A673 (cell line): ENCODE data around the gene CES3. TPM values are rescaled to one million over a fixed set of nuclear protein-coding genes. Genes with fewer than 3 reads are reported as not detected.

Experiments used
- BruUV-seq: library from RNA; stranded (reverse); fragments of 400-500 nt; replicated peaks from 2 replicates; lab custom pipeline; 2021; lab: Mats Ljungman, UMichigan
- CTCF ChIA-PET: fragments of 300-600 bp; sonication (Branson Sonifier 250); formaldehyde crosslinking; loops from one replicate; lab custom pipeline; 2022; ENCODE audit warnings: antibody characterized with exemption; lab: Charles Lee
- POLR2A ChIA-PET: fragments of 300-600 bp; sonication (Branson Sonifier 250); formaldehyde crosslinking; loops from one replicate; lab custom pipeline; 2022; ENCODE audit warnings: antibody characterized with exemption; ENCODE audit not compliant: low non-redundant PET; lab: Charles Lee
- DNase-seq: peaks from one replicate; pipeline ENCODE4 v3.0.0-alpha.2; 2015; ENCODE audit warnings: low spot score
- H3K27ac ChIP-seq: fragments of 200-600 bp; sonication (generic); 2 replicates; pipeline ENCODE4 v1.5.1; 2016; ENCODE audit warnings: mixed run types, low read depth, mild to moderate bottlenecking, mixed read lengths, antibody characterized with exemption, low read length; ENCODE audit not compliant: poor library complexity, severe bottlenecking
- H3K27me3 ChIP-seq: fragments of 200-600 bp; sonication (generic); replicated peaks from 2 replicates; pipeline ENCODE4 v1.6.1; 2017; ENCODE audit warnings: mixed run types, low read depth, mild to moderate bottlenecking, mixed read lengths, antibody characterized with exemption, low read length; ENCODE audit not compliant: insufficient read depth, poor library complexity
- H3K36me3 ChIP-seq: fragments of 200-600 bp; sonication (generic); 2 replicates; pipeline ENCODE4 v1.6.1; 2016; ENCODE audit warnings: mixed run types, mild to moderate bottlenecking, mixed read lengths, antibody characterized with exemption, low read length; ENCODE audit not compliant: insufficient read depth, poor library complexity, severe bottlenecking
- H3K4me1 ChIP-seq: fragments of 200-600 bp; sonication (generic); 2 replicates; pipeline ENCODE4 v1.6.1; 2017; ENCODE audit warnings: mixed run types, mild to moderate bottlenecking, mixed read lengths, antibody characterized with exemption, low read length; ENCODE audit not compliant: insufficient read depth, poor library complexity, severe bottlenecking
- H3K4me3 ChIP-seq: fragments of 200-600 bp; sonication (generic); 2 replicates; pipeline ENCODE4 v1.5.1; 2016; ENCODE audit warnings: low read depth, mixed run types, mild to moderate bottlenecking, mixed read lengths, low read length; ENCODE audit not compliant: poor library complexity, severe bottlenecking
- H3K9me3 ChIP-seq: fragments of 200-600 bp; sonication (generic); 2 replicates; pipeline ENCODE4 v1.6.1; 2016; ENCODE audit warnings: mixed run types, low read depth, mild to moderate bottlenecking, mixed read lengths, antibody characterized with exemption, low read length; ENCODE audit not compliant: poor library complexity, severe bottlenecking
- EZH2 ChIP-seq: fragments of 200-600 bp; sonication (generic); IDR thresholded peaks from 2 replicates; pipeline ENCODE4 v1.6.1; 2017; ENCODE audit warnings: borderline replicate concordance, low read depth, mild to moderate bottlenecking, mixed read lengths, antibody characterized with exemption, low read length; ENCODE audit not compliant: poor library complexity, severe bottlenecking
- intact Hi-C: fragments of 100-400 bp; cut with micrococcal nuclease; formaldehyde crosslinking; loops from one replicate; pipeline ENCODE4 v1.10.0; 2022; ENCODE audit not compliant: unreplicated experiment
- total RNA-seq: library from RNA; stranded (reverse); gene quantifications from 2 replicates; pipeline ENCODE4 v1.2.3, GENCODE V29; 2021
- TF ChIP-seq, protein P1 (sequence below): fragments of 300-800, 200-600 bp; sonication (generic); conservative IDR thresholded peaks from 2 replicates; pipeline ENCODE4 v1.5.1; 2017; ENCODE audit warnings: low read depth, mild to moderate bottlenecking, antibody characterized with exemption, low read length, moderate library complexity, mixed read lengths

Gene CES3
- total RNA-seq, 1 experiment from 2014 or later = 3.9 TPM

DNA sequence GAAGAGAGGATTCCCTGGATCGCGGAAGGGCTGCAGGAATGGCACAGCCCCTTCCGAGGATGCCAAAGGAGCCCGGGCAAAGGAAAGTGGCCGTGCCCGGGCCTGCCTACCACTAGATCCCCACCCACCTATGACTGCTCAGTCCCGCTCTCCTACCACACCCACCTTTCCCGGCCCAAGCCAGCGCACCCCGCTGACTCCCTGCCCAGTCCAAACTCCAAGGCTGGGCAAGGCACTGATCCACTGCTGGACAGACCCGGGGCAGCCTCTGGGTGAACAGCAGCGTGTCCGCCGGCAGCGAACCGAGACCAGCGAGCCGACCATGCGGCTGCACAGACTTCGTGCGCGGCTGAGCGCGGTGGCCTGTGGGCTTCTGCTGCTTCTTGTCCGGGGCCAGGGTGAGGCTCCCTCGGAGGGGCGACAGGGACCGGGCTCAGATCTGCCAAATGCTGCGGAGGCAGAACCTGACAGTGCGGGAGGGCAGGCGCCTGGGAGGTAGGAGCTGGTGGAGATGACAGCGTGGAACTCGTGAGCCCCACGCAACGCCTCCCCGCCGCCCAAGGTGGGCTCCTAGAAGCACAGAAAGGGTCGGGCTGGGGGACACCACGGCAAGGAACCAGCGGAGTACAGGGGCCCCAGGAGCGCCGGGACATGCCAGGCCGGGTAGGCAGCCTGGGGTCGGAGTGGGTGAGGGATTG lies 25.6 kb upstream of the CES3 start, which contains the start of gene CES2:
Gene CES2 (plus strand): TSS at position 203 of the 698 bp plus-strand sequence. CDS start 120 bp downstream, at position 323.
- no TSS peak for BruUV-seq
- Histone ChIP-seq H3K27me3 (no peaks in the 10 kb centered on the region), H3K4me1 (peaks cover 21% of the 10 kb centered on the region), H3K36me3 (peaks cover 9% of the 10 kb centered on the region), H3K4me3 (peak within 1 kb of the TSS; percentile 80), H3K27ac (peak within 1 kb of the TSS; percentile 92), H3K9me3 (no peaks in the 10 kb centered on the region)
- TF ChIP-seq EZH2 = no peak
- TF ChIP-seq, protein P1, sequence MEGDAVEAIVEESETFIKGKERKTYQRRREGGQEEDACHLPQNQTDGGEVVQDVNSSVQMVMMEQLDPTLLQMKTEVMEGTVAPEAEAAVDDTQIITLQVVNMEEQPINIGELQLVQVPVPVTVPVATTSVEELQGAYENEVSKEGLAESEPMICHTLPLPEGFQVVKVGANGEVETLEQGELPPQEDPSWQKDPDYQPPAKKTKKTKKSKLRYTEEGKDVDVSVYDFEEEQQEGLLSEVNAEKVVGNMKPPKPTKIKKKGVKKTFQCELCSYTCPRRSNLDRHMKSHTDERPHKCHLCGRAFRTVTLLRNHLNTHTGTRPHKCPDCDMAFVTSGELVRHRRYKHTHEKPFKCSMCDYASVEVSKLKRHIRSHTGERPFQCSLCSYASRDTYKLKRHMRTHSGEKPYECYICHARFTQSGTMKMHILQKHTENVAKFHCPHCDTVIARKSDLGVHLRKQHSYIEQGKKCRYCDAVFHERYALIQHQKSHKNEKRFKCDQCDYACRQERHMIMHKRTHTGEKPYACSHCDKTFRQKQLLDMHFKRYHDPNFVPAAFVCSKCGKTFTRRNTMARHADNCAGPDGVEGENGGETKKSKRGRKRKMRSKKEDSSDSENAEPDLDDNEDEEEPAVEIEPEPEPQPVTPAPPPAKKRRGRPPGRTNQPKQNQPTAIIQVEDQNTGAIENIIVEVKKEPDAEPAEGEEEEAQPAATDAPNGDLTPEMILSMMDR = no peak
- ChIA-PET CTCF (no interaction called here), POLR2A (no interaction called here)
- intact Hi-C loops = no loop called here
- DNase-seq = no peak

DNA sequence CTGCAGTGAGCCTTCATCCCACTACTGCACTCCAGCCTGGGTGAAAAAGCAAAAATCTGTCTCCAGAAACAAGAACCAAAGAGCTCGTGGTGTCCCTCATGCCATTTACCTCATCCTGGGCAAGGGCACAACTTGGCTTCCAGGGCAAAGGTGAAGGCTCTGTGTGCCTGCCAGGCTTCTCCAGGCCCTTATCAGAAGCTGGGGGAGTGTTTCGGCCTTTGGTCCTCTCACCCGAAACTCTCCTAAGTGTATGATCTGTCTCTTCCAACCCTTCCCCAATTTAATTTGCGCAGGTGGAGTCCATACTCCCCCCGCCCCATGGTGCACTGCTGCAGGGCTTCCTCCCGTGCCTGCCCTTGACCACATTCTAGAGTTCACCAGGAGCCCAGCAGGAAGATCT lies 24.6 kb upstream of the CES3 start:
- Histone ChIP-seq H3K36me3 (peaks cover 19% of the 10 kb centered on the region), H3K9me3 (no peaks in the 10 kb centered on the region), H3K4me3 (no peak overlapping the region), H3K27me3 (no peaks in the 10 kb centered on the region), H3K27ac (no peak overlapping the region), H3K4me1 (peaks cover 21% of the 10 kb centered on the region)
- BruUV-seq = no TSS peak
- ChIA-PET CTCF (no interaction called here), POLR2A (no interaction called here)
- intact Hi-C loops = no loop called here
- TF ChIP-seq, protein P1 = no peak
- no peak for TF ChIP-seq EZH2
- DNase-seq = no peak

DNA sequence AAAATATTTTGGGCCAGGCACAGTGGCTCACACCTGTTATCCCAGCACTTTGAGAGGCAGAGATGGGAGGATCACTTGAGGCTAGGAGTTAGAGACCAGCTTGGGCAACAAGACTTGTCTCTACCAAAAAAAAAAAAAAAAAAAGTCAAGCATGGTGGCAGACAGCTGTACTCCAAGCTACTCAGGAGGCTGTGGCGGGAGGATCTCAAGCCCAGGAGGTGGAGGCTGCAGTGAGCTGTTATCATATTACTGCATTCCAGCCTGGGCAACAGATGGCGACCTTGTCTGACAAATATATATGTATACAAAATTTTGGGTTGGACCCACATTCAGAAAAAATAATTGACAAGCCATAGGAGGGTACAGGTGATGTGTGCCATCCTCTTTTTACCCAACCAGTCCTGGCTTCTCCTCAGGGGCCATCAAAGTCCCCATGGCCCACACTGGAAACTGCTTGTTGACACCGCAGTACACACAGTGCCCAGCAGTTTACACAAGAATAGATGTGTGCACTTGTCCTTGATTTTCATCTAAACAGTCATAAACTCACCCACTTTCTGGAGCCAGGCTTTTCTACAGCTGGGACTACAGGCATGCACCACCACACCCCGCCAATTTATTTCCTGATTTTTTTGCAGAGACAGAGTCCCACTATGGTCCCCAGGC lies 24.0 kb upstream of the CES3 start:
- POLR2A ChIA-PET = no interaction called here
- Histone ChIP-seq H3K27me3 (no peaks in the 10 kb centered on the region), H3K9me3 (no peaks in the 10 kb centered on the region), H3K4me3 (no peak overlapping the region), H3K4me1 (peaks cover 21% of the 10 kb centered on the region), H3K27ac (no peak overlapping the region), H3K36me3 (peaks cover 25% of the 10 kb centered on the region)
- TF ChIP-seq, protein P1 = no peak
- TF ChIP-seq EZH2 = no peak
- no TSS peak for BruUV-seq
- CTCF ChIA-PET = no interaction called here
- DNase-seq = no peak
- intact Hi-C loops = no loop called here
